Measurements from ENCODE around the gene PIGT. TPM values are rescaled to one million over a fixed set of nuclear protein-coding genes. Genes with fewer than 3 reads are reported as not detected.

Gene PIGT
- total RNA-seq, 6 donors from 2014 or later = 49.9 to 86.3 (median 63.0) TPM

DNA sequence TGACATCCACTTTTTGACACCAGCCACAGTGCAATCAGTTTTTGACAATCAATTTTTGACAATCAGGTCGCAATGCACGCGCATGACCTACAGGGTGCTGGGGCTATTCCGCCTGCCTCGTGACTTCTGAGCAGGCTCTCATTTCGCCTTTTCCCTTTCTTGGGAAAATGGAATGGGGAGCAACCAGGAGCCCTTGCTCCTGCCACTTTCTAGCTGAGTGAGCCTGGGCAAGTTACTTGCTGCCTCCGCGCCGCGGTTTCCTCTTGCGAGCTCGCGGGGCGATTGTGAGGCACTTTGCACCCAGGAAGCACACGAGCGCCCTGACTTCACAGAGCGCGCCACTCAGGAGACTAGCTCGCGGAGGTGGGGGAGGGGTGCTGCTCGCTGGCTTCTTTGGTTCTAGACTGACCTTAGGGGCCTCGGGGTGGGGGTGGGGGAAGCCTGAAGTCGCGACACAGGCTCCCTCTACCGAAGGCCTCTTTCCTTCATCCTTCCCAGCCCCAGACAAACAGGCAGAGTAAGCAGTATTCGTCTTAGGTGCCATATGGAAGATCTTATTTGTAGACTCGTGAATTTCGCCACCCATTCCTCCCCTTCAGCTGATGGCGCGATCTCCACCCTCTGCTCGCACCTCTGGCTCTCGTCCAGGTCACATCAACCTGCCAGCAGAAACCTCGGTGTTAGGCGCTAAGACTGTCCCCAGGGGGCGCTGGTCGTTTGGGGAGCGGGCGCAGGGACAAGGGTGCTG is 42.4 kb upstream of the PIGT start:
- Histone ChIP-seq H3K27me3 (no peaks in the 10 kb centered on the region), H3K4me3 (peak overlapping the region; percentile 33 to 55 (median 46)), H3K9me3 (no peaks in the 10 kb centered on the region), H3K4me1 (peaks cover 15 to 30% (median 20%) of the 10 kb centered on the region in 4 donors), H3K27ac (peak overlapping the region; percentile 66 to 76 (median 72)), H3K36me3 (peaks cover 0 to 3% (median 1%) of the 10 kb centered on the region in 4 donors)
- WGBS, 2 donors = 6 to 7% methylated on average over 23 to 38 of the region's 38 CpGs
- ATAC-seq (ENCODE audit: low FRiP score in 2 of 2) (peak; percentile 89 to 90), DNase-seq (peak; percentile 89 to 92)
- TF ChIP-seq, protein P1, sequence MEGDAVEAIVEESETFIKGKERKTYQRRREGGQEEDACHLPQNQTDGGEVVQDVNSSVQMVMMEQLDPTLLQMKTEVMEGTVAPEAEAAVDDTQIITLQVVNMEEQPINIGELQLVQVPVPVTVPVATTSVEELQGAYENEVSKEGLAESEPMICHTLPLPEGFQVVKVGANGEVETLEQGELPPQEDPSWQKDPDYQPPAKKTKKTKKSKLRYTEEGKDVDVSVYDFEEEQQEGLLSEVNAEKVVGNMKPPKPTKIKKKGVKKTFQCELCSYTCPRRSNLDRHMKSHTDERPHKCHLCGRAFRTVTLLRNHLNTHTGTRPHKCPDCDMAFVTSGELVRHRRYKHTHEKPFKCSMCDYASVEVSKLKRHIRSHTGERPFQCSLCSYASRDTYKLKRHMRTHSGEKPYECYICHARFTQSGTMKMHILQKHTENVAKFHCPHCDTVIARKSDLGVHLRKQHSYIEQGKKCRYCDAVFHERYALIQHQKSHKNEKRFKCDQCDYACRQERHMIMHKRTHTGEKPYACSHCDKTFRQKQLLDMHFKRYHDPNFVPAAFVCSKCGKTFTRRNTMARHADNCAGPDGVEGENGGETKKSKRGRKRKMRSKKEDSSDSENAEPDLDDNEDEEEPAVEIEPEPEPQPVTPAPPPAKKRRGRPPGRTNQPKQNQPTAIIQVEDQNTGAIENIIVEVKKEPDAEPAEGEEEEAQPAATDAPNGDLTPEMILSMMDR (IDR thresholded peaks at IDR 0.05) = peak; percentile 84 to 92 (median 88)
- TF ChIP-seq EP300 (IDR thresholded peaks at IDR 0.05) (no peak), POLR2AphosphoS5 (IDR thresholded peaks at IDR 0.05) (peak; percentile 8 to 38), POLR2A (IDR thresholded peaks at IDR 0.05) (no peak)

DNA sequence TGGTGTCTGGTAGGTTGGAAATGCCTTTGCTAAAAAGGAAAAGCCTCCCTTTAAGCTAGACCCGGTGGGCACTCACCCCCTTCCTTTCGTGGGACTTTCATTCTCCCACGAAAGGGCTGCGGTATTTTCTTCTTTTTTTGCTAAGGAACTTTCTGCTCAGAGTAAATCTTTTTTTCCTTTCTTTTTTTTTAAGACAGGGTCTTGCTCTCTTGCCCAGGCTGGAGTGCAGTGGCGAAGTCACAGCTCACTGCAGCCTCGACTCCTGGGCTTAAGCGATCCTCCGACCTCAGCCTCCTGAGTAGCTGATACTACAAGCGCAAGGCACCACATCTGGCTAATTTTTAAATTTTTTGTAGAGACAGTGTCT is 41.9 kb upstream of the PIGT start:
- H3K27ac ChIP-seq = peak overlapping the region in 2 of 4 donors; percentile 69 to 75
- TF ChIP-seq EP300 (IDR thresholded peaks at IDR 0.05) (no peak), POLR2A (IDR thresholded peaks at IDR 0.05) (no peak), POLR2AphosphoS5 (IDR thresholded peaks at IDR 0.05) (no peak)
- TF ChIP-seq, protein P1 (IDR thresholded peaks at IDR 0.05) = no peak
- H3K36me3 ChIP-seq = no peaks in the 10 kb centered on the region
- ATAC-seq (ENCODE audit: low FRiP score in 2 of 2) (no peak), DNase-seq (no peak)
- peak overlapping the region in 3 of 4 donors; percentile 45 to 55 (median 48) for H3K4me3 ChIP-seq
- 56 to 59% methylated on average over 9 of the region's 9 CpGs for WGBS, 2 donors
- H3K9me3 ChIP-seq = no peaks in the 10 kb centered on the region
- H3K4me1 ChIP-seq = peaks cover 12 to 25% (median 20%) of the 10 kb centered on the region in 4 donors
- no peaks in the 10 kb centered on the region for H3K27me3 ChIP-seq

DNA sequence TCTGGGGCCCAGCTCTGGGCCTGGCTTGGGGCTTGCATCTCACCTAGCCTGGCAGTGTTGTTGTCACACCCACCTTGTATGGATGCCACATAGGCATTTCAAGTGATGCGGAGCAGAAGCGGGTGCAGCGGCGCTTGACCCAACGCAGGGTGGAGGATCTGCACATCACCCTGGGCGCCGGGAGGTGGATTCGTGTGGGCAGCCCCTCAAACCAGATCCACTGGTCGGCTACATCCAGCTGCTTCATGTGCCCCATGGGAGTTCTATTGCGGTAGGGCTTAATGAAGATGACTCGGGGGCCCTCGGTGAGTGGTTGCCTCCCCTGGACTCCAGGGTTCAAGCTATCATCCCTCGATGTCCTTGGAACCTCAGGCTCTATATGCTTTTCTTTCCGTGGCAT is 41.0 kb upstream of the PIGT start:
- H3K36me3 ChIP-seq = no peaks in the 10 kb centered on the region
- H3K4me3 ChIP-seq = no peak overlapping the region
- no peaks in the 10 kb centered on the region for H3K27me3 ChIP-seq
- TF ChIP-seq EP300 (IDR thresholded peaks at IDR 0.05) (no peak), POLR2AphosphoS5 (IDR thresholded peaks at IDR 0.05) (no peak), POLR2A (IDR thresholded peaks at IDR 0.05) (no peak)
- TF ChIP-seq, protein P1 (IDR thresholded peaks at IDR 0.05) = no peak
- ATAC-seq (ENCODE audit: low FRiP score in 2 of 2) (no peak), DNase-seq (peak in 1 of 2 donors; percentile 53)
- no peaks in the 10 kb centered on the region for H3K9me3 ChIP-seq
- H3K4me1 ChIP-seq = peaks cover 12 to 25% (median 19%) of the 10 kb centered on the region in 4 donors
- no peak overlapping the region for H3K27ac ChIP-seq
- 97 to 98% methylated on average over 14 of the region's 14 CpGs for WGBS, 2 donors

DNA sequence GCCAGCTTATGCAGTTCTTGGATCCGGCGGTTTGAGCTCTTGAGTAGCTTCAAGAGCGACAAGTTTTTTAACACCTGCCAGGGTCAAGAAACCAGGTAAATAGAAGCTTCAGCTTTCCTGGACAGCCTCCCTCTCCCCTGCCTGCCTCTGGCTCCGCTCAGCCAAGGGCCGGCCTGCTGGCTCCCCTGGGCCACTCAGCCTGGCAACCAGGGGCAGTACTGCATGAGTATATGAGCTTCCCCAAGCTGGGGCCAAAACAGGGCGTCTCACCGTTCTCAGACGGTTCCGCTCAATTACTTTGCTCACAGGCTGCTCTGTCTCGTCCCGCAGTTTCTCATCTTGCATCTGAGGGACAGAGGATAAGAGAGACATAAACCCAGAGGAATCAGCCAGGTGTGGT is 38.7 kb upstream of the PIGT start:
- WGBS, 2 donors = 73 to 76% methylated on average over 10 to 11 of the region's 11 CpGs
- peak overlapping the region in 3 of 4 donors; percentile 4 to 49 (median 37) for H3K27ac ChIP-seq
- DNase-seq = peak; percentile 69

More for the DNA sequence above, 38.7 kb upstream of the PIGT start:
- Histone ChIP-seq H3K4me3 (no peak overlapping the region), H3K36me3 (no peaks in the 10 kb centered on the region), H3K9me3 (no peaks in the 10 kb centered on the region), H3K27me3 (no peaks in the 10 kb centered on the region), H3K4me1 (peaks cover 12 to 25% (median 19%) of the 10 kb centered on the region in 4 donors)
- TF ChIP-seq, protein P1 (IDR thresholded peaks at IDR 0.05) = no peak
- TF ChIP-seq EP300 (IDR thresholded peaks at IDR 0.05) = no peak
- ATAC-seq (ENCODE audit: low FRiP score in 2 of 2) = peak in 1 of 2 donors; percentile 72
